H1 (cell line): ENCODE results near the gene COL21A1.

Experiments
- BRCA1 ChIP-seq: IDR thresholded peaks from 2 replicates; pipeline ENCODE4 v1.6.1; 2012; ENCODE audit warnings: low read depth, low read length, improper control_type of control experiment
- CBX8 ChIP-seq: fragments of 300-800, 300-1000 bp; sonication (generic); IDR thresholded peaks from 2 replicates; pipeline ENCODE4 v1.7.1; 2016; ENCODE audit warnings: low read depth, low read length, borderline replicate concordance
- CHD2 ChIP-seq: IDR thresholded peaks from 2 replicates; pipeline ENCODE4 v1.6.1; 2012; ENCODE audit warnings: low read length, improper control_type of control experiment
- CREB1 ChIP-seq: IDR thresholded peaks from 2 replicates; pipeline ENCODE4 v1.6.1; 2012; ENCODE audit warnings: inconsistent platforms
- EZH2 ChIP-seq: fragments of 200-600 bp; sonication (generic); IDR thresholded peaks from 2 replicates; pipeline ENCODE4 v1.7.1; 2012; ENCODE audit warnings: low read depth, mild to moderate bottlenecking, moderate library complexity, low read length, inconsistent platforms; ENCODE audit not compliant: severe bottlenecking
- GABPA ChIP-seq: IDR thresholded peaks from 2 replicates; pipeline ENCODE4 v1.6.1; 2011; ENCODE audit warnings: mild to moderate bottlenecking, low read length, moderate library complexity, borderline replicate concordance; ENCODE audit not compliant: insufficient read depth
- HDAC2 ChIP-seq, 2 experiments: fragments of 300-600 bp in 1 of 2; sonication (generic) in 1 of 2; IDR thresholded peaks; 2 replicates each; pipeline ENCODE4 v1.6.1; 2011 to 2012; ENCODE audit warnings: low read depth in 2 of 2, low read length in 2 of 2, mild to moderate bottlenecking in 2 of 2, moderate library complexity in 2 of 2, borderline replicate concordance in 1 of 2, inconsistent platforms in 1 of 2
- POLR2A ChIP-seq, 2 experiments: IDR thresholded peaks; 1 replicate in 1 of 2; 2 replicates in 1 of 2; pipeline ENCODE4 v1.6.1; 2011; ENCODE audit warnings: low read depth in 2 of 2, low read length in 2 of 2, mild to moderate bottlenecking in 2 of 2; ENCODE audit errors: control extremely low read depth in 1 of 2
- POLR2AphosphoS5 ChIP-seq: IDR thresholded peaks from 2 replicates; pipeline ENCODE4 v1.6.1; 2011; ENCODE audit warnings: low read depth, low read length
- SP1 ChIP-seq: IDR thresholded peaks from 2 replicates; pipeline ENCODE4 v1.6.1; 2011; ENCODE audit warnings: low read depth, low read length
- TAF1 ChIP-seq: IDR thresholded peaks from 2 replicates; pipeline ENCODE4 v1.6.1; 2011; ENCODE audit warnings: mild to moderate bottlenecking, low read depth, low read length
- TBP ChIP-seq: IDR thresholded peaks from 2 replicates; pipeline ENCODE4 v1.6.1; 2011; ENCODE audit warnings: low read depth, low read length, improper control_type of control experiment
- TF ChIP-seq, protein P1 (sequence below): IDR thresholded peaks from 2 replicates; pipeline ENCODE4 v1.6.1; 2011; ENCODE audit warnings: low read length, improper control_type of control experiment
- TF ChIP-seq, protein P2 (sequence below), 3 experiments: IDR thresholded peaks; 1 replicate in 2 of 3; 2 replicates in 1 of 3; pipeline versions ENCODE4 v1.5.1 to v1.6.1; 2011; ENCODE audit warnings: low read length in 3 of 3, mild to moderate bottlenecking in 3 of 3, inconsistent platforms in 2 of 3, low read depth in 1 of 3, moderate library complexity in 1 of 3; ENCODE audit not compliant: insufficient read depth in 1 of 3; ENCODE audit errors: control extremely low read depth in 1 of 3

DNA sequence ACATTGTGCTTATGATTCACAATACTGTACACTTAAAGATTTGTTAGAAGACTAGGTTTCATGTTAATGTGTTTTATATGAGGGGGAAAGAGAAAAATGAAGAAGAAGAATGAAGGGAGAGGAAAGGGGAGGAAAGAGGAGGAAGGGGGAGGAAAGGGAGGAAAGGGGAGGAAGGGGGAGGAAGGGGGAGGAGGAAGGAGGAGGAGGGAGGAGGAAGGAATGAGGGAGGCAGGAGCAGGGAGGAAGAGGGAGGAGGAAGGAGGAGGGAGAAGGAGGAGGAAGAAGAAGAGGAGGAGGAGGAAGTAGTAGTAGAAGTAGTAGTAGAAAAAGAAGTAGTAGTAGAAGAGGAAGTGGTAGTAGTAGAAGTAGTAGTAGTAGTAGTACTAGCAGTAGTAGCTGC lies 70.6 kb downstream of the COL21A1 start:
- no peak for TF ChIP-seq TAF1
- TF ChIP-seq, protein P1, sequence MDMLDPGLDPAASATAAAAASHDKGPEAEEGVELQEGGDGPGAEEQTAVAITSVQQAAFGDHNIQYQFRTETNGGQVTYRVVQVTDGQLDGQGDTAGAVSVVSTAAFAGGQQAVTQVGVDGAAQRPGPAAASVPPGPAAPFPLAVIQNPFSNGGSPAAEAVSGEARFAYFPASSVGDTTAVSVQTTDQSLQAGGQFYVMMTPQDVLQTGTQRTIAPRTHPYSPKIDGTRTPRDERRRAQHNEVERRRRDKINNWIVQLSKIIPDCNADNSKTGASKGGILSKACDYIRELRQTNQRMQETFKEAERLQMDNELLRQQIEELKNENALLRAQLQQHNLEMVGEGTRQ: no peak
- TF ChIP-seq POLR2A (IDR thresholded peaks at IDR 0.05; ENCODE audit: control extremely low read depth in 1 of 2, low read depth in 2 of 2, low read length in 2 of 2): no peak
- TF ChIP-seq, protein P2, sequence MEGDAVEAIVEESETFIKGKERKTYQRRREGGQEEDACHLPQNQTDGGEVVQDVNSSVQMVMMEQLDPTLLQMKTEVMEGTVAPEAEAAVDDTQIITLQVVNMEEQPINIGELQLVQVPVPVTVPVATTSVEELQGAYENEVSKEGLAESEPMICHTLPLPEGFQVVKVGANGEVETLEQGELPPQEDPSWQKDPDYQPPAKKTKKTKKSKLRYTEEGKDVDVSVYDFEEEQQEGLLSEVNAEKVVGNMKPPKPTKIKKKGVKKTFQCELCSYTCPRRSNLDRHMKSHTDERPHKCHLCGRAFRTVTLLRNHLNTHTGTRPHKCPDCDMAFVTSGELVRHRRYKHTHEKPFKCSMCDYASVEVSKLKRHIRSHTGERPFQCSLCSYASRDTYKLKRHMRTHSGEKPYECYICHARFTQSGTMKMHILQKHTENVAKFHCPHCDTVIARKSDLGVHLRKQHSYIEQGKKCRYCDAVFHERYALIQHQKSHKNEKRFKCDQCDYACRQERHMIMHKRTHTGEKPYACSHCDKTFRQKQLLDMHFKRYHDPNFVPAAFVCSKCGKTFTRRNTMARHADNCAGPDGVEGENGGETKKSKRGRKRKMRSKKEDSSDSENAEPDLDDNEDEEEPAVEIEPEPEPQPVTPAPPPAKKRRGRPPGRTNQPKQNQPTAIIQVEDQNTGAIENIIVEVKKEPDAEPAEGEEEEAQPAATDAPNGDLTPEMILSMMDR (IDR thresholded peaks at IDR 0.05; ENCODE audit: control extremely low read depth in 1 of 3, insufficient read depth in 1 of 3, low read depth in 1 of 3, low read length in 3 of 3): no peak
- TF ChIP-seq GABPA: no peak
- no peak for TF ChIP-seq CREB1
- no peak for TF ChIP-seq CHD2
- TF ChIP-seq POLR2AphosphoS5: no peak
- TF ChIP-seq BRCA1: no peak
- no peak for TF ChIP-seq EZH2
- TF ChIP-seq HDAC2 (IDR thresholded peaks at IDR 0.05; ENCODE audit: borderline replicate concordance in 1 of 2, low read depth in 2 of 2, low read length in 2 of 2): no peak
- TF ChIP-seq SP1: no peak
- no peak for TF ChIP-seq CBX8
- no peak for TF ChIP-seq TBP
